ENCODE results near the gene BMX.

GRCh38 chrX:15523088-15523487, 22.5 kb downstream of the BMX start:
- TF ChIP-seq EZH2phosphoT487 (IDR thresholded peaks at IDR 0.05; ENCODE audit: insufficient read depth, low read depth) (no peak), EZH2 (IDR thresholded peaks at IDR 0.05; ENCODE audit: insufficient read depth, poor library complexity, severe bottlenecking) (no peak)

All from GM23248 (cell line).